Fibroblast of lung (primary cell): ENCODE measurements around the gene ARHGAP6.

ENCODE experiments used
- CTCF ChIP-seq, 2 donors: IDR thresholded peaks in 1 of 2; conservative IDR thresholded peaks in 1 of 2; 1 replicate in 1 of 2; 2 replicates in 1 of 2; pipeline ENCODE4 v1.5.1; 2011 to 2012; ENCODE audit warnings: low read length in 2 of 2, control low read depth in 1 of 2, inconsistent platforms in 1 of 2, low read depth in 1 of 2, mild to moderate bottlenecking in 1 of 2
- EZH2 ChIP-seq: IDR thresholded peaks from 2 replicates; pipeline ENCODE4 v1.5.1; 2012; ENCODE audit warnings: low read length, control low read depth, mild to moderate bottlenecking; ENCODE audit errors: missing control alignments

GRCh38 chrX:11439846-11440245, 225.9 kb downstream of the ARHGAP6 start:
- no peak for TF ChIP-seq EZH2
- TF ChIP-seq CTCF (conservative IDR thresholded peaks at IDR 0.05 in 1 of 2, IDR thresholded peaks at IDR 0.05 in 1 of 2; ENCODE audit: low read depth in 1 of 2, low read length in 2 of 2) = no peak
